GM12878 (cell line): ENCODE measurements around the gene SLC2A9. TPM values are rescaled to one million over a fixed set of nuclear protein-coding genes. Genes with fewer than 3 reads are reported as not detected.
A peak's percentile ranks its signal among the peaks of the same experiment; 100 is the strongest.

Experiments
- ATAC-seq: fragments of 200-7000 bp; cut with Tn5 transposase; 3 replicates; pipeline ENCODE4 v1.9.1; 2020; ENCODE audit warnings: mild to moderate bottlenecking, moderate library complexity
- Bru-seq: library from RNA; stranded (reverse); fragments of 400-500 nt; gene quantifications from one replicate; lab custom pipeline; 2021; lab: Mats Ljungman, UMichigan
- BruChase-seq, 2 experiments: library from RNA; stranded (reverse); fragments of 400-500 nt; gene quantifications; one replicate each; lab custom pipeline; 2021; lab: Mats Ljungman, UMichigan
- BruUV-seq: library from RNA; stranded (reverse); fragments of 400-500 nt; replicated peaks from 2 replicates; lab custom pipeline; 2021; lab: Mats Ljungman, UMichigan
- CTCF ChIA-PET: fragments of 300-600 bp; sonication (Branson Sonifier 250); formaldehyde crosslinking; extraction: SDS; loops from one replicate; lab custom pipeline; 2021; ENCODE audit warnings: inconsistent platforms; lab: Yijun Ruan, JAX
- POLR2A ChIA-PET: fragments of 350-600 bp; formaldehyde crosslinking; extraction: SDS; loops from one replicate; lab custom pipeline; 2021; ENCODE audit warnings: inconsistent platforms; lab: Charles Lee
- RAD21 ChIA-PET: fragments of 300-600 bp; sonication (Branson Sonifier 250); formaldehyde crosslinking; loops from one replicate; lab custom pipeline; 2023; ENCODE audit warnings: antibody characterized with exemption; ENCODE audit not compliant: unreplicated experiment; lab: Charles Lee
- SMC1A ChIA-PET: fragments of 300-600 bp; sonication (Branson Sonifier 250); formaldehyde crosslinking; loops from one replicate; lab custom pipeline; 2023; ENCODE audit not compliant: unreplicated experiment, uncharacterized antibody; lab: Charles Lee
- DNase-seq: peaks from one replicate; pipeline ENCODE4 v3.0.0-alpha.2; 2011; ENCODE audit warnings: low read depth, low spot score
- FAIRE-seq: peaks from 3 replicates; lab custom pipeline; 2011; peaks lifted over from hg19 to GRCh38; lab: Jason Lieb, UNC
- H2AFZ ChIP-seq: 2 replicates; pipeline ENCODE4 v1.6.0; 2011; ENCODE audit warnings: low read depth, low read length, control low read depth; ENCODE audit not compliant: control insufficient read depth
- H3K27ac ChIP-seq: 2 replicates; pipeline ENCODE4 v1.5.1; 2011; ENCODE audit warnings: control low read depth; ENCODE audit not compliant: control insufficient read depth, insufficient read depth
- H3K27me3 ChIP-seq, 2 experiments: replicated peaks in 1 of 2; 2 replicates each; pipeline versions ENCODE4 v1.6.0 to v1.6.1; 2011; ENCODE audit warnings: low read length in 1 of 2; ENCODE audit not compliant: control insufficient read depth in 2 of 2, insufficient read depth in 2 of 2
- H3K36me3 ChIP-seq, 2 experiments: 2 replicates each; pipeline ENCODE4 v1.5.1; 2011; ENCODE audit warnings: low read length in 1 of 2; ENCODE audit not compliant: control insufficient read depth in 2 of 2, insufficient read depth in 2 of 2
- H3K4me1 ChIP-seq: 2 replicates; pipeline ENCODE4 v1.6.1; 2011; ENCODE audit warnings: mild to moderate bottlenecking, low read length, moderate library complexity, mixed read lengths; ENCODE audit not compliant: control insufficient read depth, insufficient read depth
- H3K4me2 ChIP-seq: 2 replicates; pipeline ENCODE4 v1.6.0; 2011; ENCODE audit warnings: control low read depth; ENCODE audit not compliant: control insufficient read depth, insufficient read depth
- H3K4me3 ChIP-seq: fragments of 200-600 bp; sonication (generic); 2 replicates; pipeline ENCODE4 v1.5.1; 2016
- H3K79me2 ChIP-seq: 2 replicates; pipeline ENCODE4 v1.6.0; 2011; ENCODE audit warnings: low read length; ENCODE audit not compliant: control insufficient read depth, insufficient read depth
- H3K9ac ChIP-seq: 2 replicates; pipeline ENCODE4 v1.8.0; 2011; ENCODE audit warnings: low read length, control low read depth, mixed read lengths; ENCODE audit not compliant: control insufficient read depth, insufficient read depth
- H3K9me3 ChIP-seq: replicated peaks from 3 replicates; pipeline ENCODE4 v1.5.1; 2011; ENCODE audit warnings: mild to moderate bottlenecking, low read length; ENCODE audit not compliant: control insufficient read depth, insufficient read depth
- H4K20me1 ChIP-seq: 2 replicates; pipeline ENCODE4 v1.6.0; 2011; ENCODE audit not compliant: control insufficient read depth, insufficient read depth
- ATF3 ChIP-seq: IDR thresholded peaks from 2 replicates; pipeline ENCODE4 v1.6.1; 2011; ENCODE audit warnings: low read depth, mild to moderate bottlenecking, low read length, moderate library complexity, borderline replicate concordance; ENCODE audit errors: extremely low read depth
- BCL11A ChIP-seq: IDR thresholded peaks from 2 replicates; pipeline ENCODE4 v1.6.1; 2011; ENCODE audit warnings: low read depth, low read length
- MTA2 ChIP-seq: fragments of 450-650 bp; IDR thresholded peaks from 2 replicates; pipeline ENCODE4 v1.6.1; 2016; ENCODE audit warnings: low read depth, mild to moderate bottlenecking, moderate library complexity
- NR2C1 ChIP-seq: fragments of 450-650 bp; IDR thresholded peaks from 2 replicates; pipeline ENCODE4 v1.6.1; 2017; ENCODE audit warnings: antibody characterized with exemption, mild to moderate bottlenecking, moderate library complexity
- RFX5 ChIP-seq: IDR thresholded peaks from 2 replicates; pipeline ENCODE4 v1.6.1; 2011; ENCODE audit warnings: low read depth, low read length, improper control_type of control experiment
- SUZ12 ChIP-seq: fragments of 200-600 bp; sonication (generic); IDR thresholded peaks from one replicate; pipeline ENCODE4 v1.6.1; 2018; ENCODE audit warnings: antibody characterized with exemption, mild to moderate bottlenecking; ENCODE audit not compliant: unreplicated experiment
- ZSCAN29 ChIP-seq: fragments of 450-650 bp; IDR thresholded peaks from 2 replicates; pipeline ENCODE4 v1.6.1; 2017; ENCODE audit warnings: mild to moderate bottlenecking, moderate library complexity
- WGBS: methylation state at CpG from one replicate; pipeline ENCODE4 v1.1.6; 2016; ENCODE audit warnings: low lambda C conversion rate; ENCODE audit not compliant: insufficient replicate concordance, insufficient coverage; ENCODE audit errors: missing lambda C conversion rate; 5-methylcytosine and 5-hydroxymethylcytosine counted together
- in situ Hi-C: fragments of 300-500 bp; cut with MboI; formaldehyde crosslinking; loops from 9 replicates; pipeline ENCODE4 v1.14.3; 2018; ENCODE audit warnings: mixed read lengths
- intact Hi-C: fragments of 100-400 bp; cut with micrococcal nuclease; formaldehyde crosslinking; loops from one replicate; pipeline ENCODE4 v1.14.2; 2022; ENCODE audit not compliant: unreplicated experiment
- long read RNA-seq, 2 experiments: library from polyadenylated mRNA; unstranded; transcript quantifications; one replicate each; pipeline ENCODE4 v2.0.0, GENCODE V29; 2019 to 2020
- polyA minus RNA-seq, 3 experiments: library from RNA; depleted of rRNA, polyadenylated mRNA; stranded (reverse); fragments of >200 nt; gene quantifications; 2 replicates each; pipeline ENCODE4 v1.2.3, GENCODE V29; 2011
- polyA plus RNA-seq, 11 experiments: library from polyadenylated mRNA; depleted of rRNA in 4 of 11; unstranded in 6 of 11; stranded (reverse) in 5 of 11; fragments of >200 nt; fragmentation: Nextera tagmentation in 4 of 11; fragmentation: Illumina TruSeq in 1 of 11; extraction: Ambion mirVana in 4 of 11; extraction: Trizol in 1 of 11; gene quantifications; 1 replicate in 1 of 11; 2 replicates in 10 of 11; pipeline versions ENCODE4 v1.2.1 to v1.2.3, GENCODE V29; 2011 to 2016; ENCODE audit warnings: inconsistent platforms in 2 of 11, missing spikeins in 2 of 11, low read depth in 1 of 11
- total RNA-seq, 4 experiments: library from RNA; depleted of rRNA in 3 of 4; stranded (reverse); fragments of >200 nt in 3 of 4; fragmentation: Illumina TruSeq in 1 of 4; extraction: Trizol in 1 of 4; gene quantifications; 2 replicates each; pipeline versions ENCODE4 v1.2.1 to v1.2.3, GENCODE V29; 2013 to 2021

Gene SLC2A9
- total RNA-seq (2013; cell fraction: nucleolus; rRNA removed), result 1.5 and 1.8 TPM in 2 replicates
- total RNA-seq (2014; rRNA removed) (0.28 and 0.54 TPM in 2 replicates), total RNA-seq (2014; rRNA removed; fragmentation: Illumina TruSeq; extraction: Trizol) (0.37 and 0.85 TPM in 2 replicates), total RNA-seq (2021) (0.43 and 1.2 TPM in 2 replicates), polyA plus RNA-seq (2011; rRNA removed) (1.4 and 1.5 TPM in 2 replicates), polyA plus RNA-seq (2014; fragmentation: Illumina TruSeq; extraction: Trizol) (0.24 and 0.35 TPM in 2 replicates), polyA plus RNA-seq (2014; fragmentation: Nextera tagmentation; extraction: Ambion mirVana) (1 to 10 TPM; 1.2 to 1.3 TPM), polyA plus RNA-seq (2014; rRNA removed) (0.46 and 0.74 TPM in 2 replicates), polyA plus RNA-seq (2016; fragmentation: Nextera tagmentation; extraction: Ambion mirVana) (1 to 10 TPM; 2.7 to 2.8 TPM), polyA minus RNA-seq (2011; rRNA and poly(A)+ RNA removed) (2.0 and 3.6 TPM in 2 replicates), Bru-seq, nascent RNA (percentile 27 among the genes with signal in this experiment), BruChase-seq, experiment 1, labeled RNA remaining after a 6-hour chase (percentile 31 among the genes with signal in this experiment), BruChase-seq, experiment 2, labeled RNA remaining after a 2-hour chase (percentile 28 among the genes with signal in this experiment)
- not detected for polyA plus RNA-seq (2011; ENCODE audit: low read depth)
- polyA plus RNA-seq (2011; cell fraction: cytosol; rRNA removed), result 1.5 and 1.8 TPM in 2 replicates
- 3.8 and 4.2 TPM in 2 replicates for polyA plus RNA-seq (2011; cell fraction: nucleus; rRNA removed)
- 0.18 and 0.42 TPM in 2 replicates for polyA plus RNA-seq (2012)
- not detected in 2 replicates for polyA minus RNA-seq (2011; cell fraction: cytosol; rRNA and poly(A)+ RNA removed)
- polyA minus RNA-seq (2011; cell fraction: nucleus; rRNA and poly(A)+ RNA removed), result 6.3 and 9.8 TPM in 2 replicates
- long read RNA-seq, experiment 1, result 0 reads
- long read RNA-seq, experiment 2, partial matches to known transcripts, result 1 of 36 reads
- long read RNA-seq, experiment 2, other reads (novel, unspliced or antisense), result 35 of 36 reads

GRCh38 chr4:10020871-10021652 is at the start of gene SLC2A9:
Gene SLC2A9, minus strand, starts transcription at chr4:10021497. Its CDS starts 68 bp downstream, at chr4:10021429.
- DNase-seq (no peak), FAIRE-seq (no peak), ATAC-seq (no peak)
- RAD21 ChIA-PET, result no interaction called here
- Histone ChIP-seq H3K9me3 (no peaks in the 10 kb centered on the region), H3K27me3 (no peaks in the 10 kb centered on the region; a peak in 1 of 4 replicates), H3K4me2 (no peak within 1 kb of the TSS), H3K4me1 (peaks cover 12% of the 10 kb centered on the region), H3K4me3 (no peak within 1 kb of the TSS), H3K79me2 (no peaks in the 10 kb centered on the region), H4K20me1 (no peaks in the 10 kb centered on the region), H3K9ac (no peak within 1 kb of the TSS), H2AFZ (no peak within 1 kb of the TSS), H3K36me3 (no peaks in the 10 kb centered on the region), H3K27ac (no peak within 1 kb of the TSS)
- no TSS peak for BruUV-seq
- 84% methylated on average over 17 of the region's 17 CpGs for WGBS
- SMC1A ChIA-PET, result no interaction called here
- no peak for TF ChIP-seq RFX5
- no peak for TF ChIP-seq MTA2
- TF ChIP-seq NR2C1, result no peak
- no peak for TF ChIP-seq BCL11A
- no peak for TF ChIP-seq SUZ12
- no peak for TF ChIP-seq ATF3
- TF ChIP-seq ZSCAN29, result no peak
- in situ Hi-C loops (loop anchor here (10.0 kb wide), 1 partner anchor 486 kb away; no protein-coding TSS in a partner anchor), intact Hi-C loops (no loop called here)
- POLR2A ChIA-PET, result no interaction called here
- CTCF ChIA-PET, result interaction anchor here (0.6 to 2.2 kb wide), 4 partner anchors 14 to 260 kb away, joined by 3 to 15 read pairs (median 3); no protein-coding TSS in a partner anchor
